PC-9 (cell line): ENCODE measurements around the gene TIMM29. TPM values are rescaled to one million over a fixed set of nuclear protein-coding genes. Genes with fewer than 3 reads are reported as not detected.

Experiments used
- BruUV-seq: library from RNA; stranded (reverse); fragments of 400-500 nt; replicated peaks from 2 replicates; lab custom pipeline; 2021; lab: Mats Ljungman, UMichigan
- CTCF ChIA-PET: fragments of 300-600 bp; sonication (Branson Sonifier 250); formaldehyde crosslinking; loops from one replicate; lab custom pipeline; 2022; ENCODE audit warnings: antibody characterized with exemption; lab: Charles Lee
- POLR2A ChIA-PET: fragments of 300-600 bp; sonication (Branson Sonifier 250); formaldehyde crosslinking; loops from one replicate; lab custom pipeline; 2022; ENCODE audit warnings: antibody characterized with exemption; ENCODE audit not compliant: unreplicated experiment; lab: Charles Lee
- DNase-seq, 2 experiments: peaks; one replicate each; pipeline versions ENCODE4 v3.0.0 to v3.0.0-alpha.2; 2015 to 2022; ENCODE audit warnings: mixed read lengths in 1 of 2
- H2AFZ ChIP-seq: fragments of 200-600 bp; sonication (generic); 2 replicates; pipeline ENCODE4 v1.8.1; 2017; ENCODE audit warnings: antibody characterized with exemption
- H3F3A ChIP-seq: fragments of 200-600 bp; sonication (generic); 2 replicates; pipeline ENCODE4 v1.8.1; 2017; ENCODE audit warnings: antibody characterized with exemption, mild to moderate bottlenecking, low read depth; ENCODE audit not compliant: insufficient read depth
- H3K27ac ChIP-seq: fragments of 200-600 bp; sonication (generic); 2 replicates; pipeline ENCODE4 v1.6.1; 2016; ENCODE audit warnings: mixed run types
- H3K27me3 ChIP-seq: fragments of 200-600 bp; sonication (generic); 2 replicates; pipeline ENCODE4 v1.6.1; 2016; ENCODE audit warnings: low read depth, mixed run types; ENCODE audit not compliant: insufficient read depth
- H3K36me3 ChIP-seq: fragments of 200-600 bp; sonication (generic); 2 replicates; pipeline ENCODE4 v1.6.1; 2016; ENCODE audit warnings: low read depth, mixed run types
- H3K4me1 ChIP-seq: fragments of 200-600 bp; sonication (generic); replicated peaks from 2 replicates; pipeline ENCODE4 v1.6.1; 2016; ENCODE audit warnings: mixed run types; ENCODE audit not compliant: insufficient read depth
- H3K4me2 ChIP-seq: fragments of 200-600 bp; sonication (generic); 2 replicates; pipeline ENCODE4 v1.6.1; 2017; ENCODE audit warnings: mixed run types
- H3K4me3 ChIP-seq: fragments of 200-600 bp; sonication (generic); 2 replicates; pipeline ENCODE4 v1.6.1; 2016; ENCODE audit warnings: mixed run types
- H3K79me2 ChIP-seq: fragments of 200-600 bp; sonication (generic); 2 replicates; pipeline ENCODE4 v1.6.1; 2017; ENCODE audit warnings: low read depth, mixed run types
- H3K9me2 ChIP-seq: fragments of 200-600 bp; sonication (generic); 2 replicates; pipeline ENCODE4 v1.8.1; 2017; ENCODE audit warnings: mild to moderate bottlenecking; ENCODE audit not compliant: insufficient read depth
- H3K9me3 ChIP-seq: fragments of 200-600 bp; sonication (generic); 2 replicates; pipeline ENCODE4 v1.8.1; 2016; ENCODE audit warnings: low read depth; ENCODE audit not compliant: insufficient read depth
- H4K20me1 ChIP-seq: fragments of 200-600 bp; sonication (generic); 2 replicates; pipeline ENCODE4 v1.8.1; 2017; ENCODE audit not compliant: insufficient read depth
- CTCF ChIP-seq: fragments of 200-600 bp; sonication (generic); conservative IDR thresholded peaks from 2 replicates; pipeline ENCODE4 v1.6.1; 2017; ENCODE audit warnings: mixed run types, antibody characterized with exemption, mild to moderate bottlenecking, moderate library complexity
- EZH2 ChIP-seq: fragments of 200-600 bp; sonication (generic); IDR thresholded peaks from 2 replicates; pipeline ENCODE4 v1.8.0; 2017; ENCODE audit warnings: antibody characterized with exemption, low read depth
- intact Hi-C: fragments of 100-400 bp; cut with micrococcal nuclease; formaldehyde crosslinking; loops from one replicate; pipeline ENCODE4 v1.10.0; 2022; ENCODE audit not compliant: unreplicated experiment
- total RNA-seq: library from RNA; stranded (reverse); gene quantifications from 2 replicates; pipeline ENCODE4 v1.2.3, GENCODE V29; 2021

TIMM29 gene
- total RNA-seq, 1 experiment from 2014 or later = 22.4 TPM

GRCh38 chr19:10895920-10896319, 32.7 kb upstream of the TIMM29 start:
- H3K27me3 ChIP-seq = no peaks in the 10 kb centered on the region
- peaks cover 52% of the 10 kb centered on the region for H4K20me1 ChIP-seq
- no peak overlapping the region for H3K4me3 ChIP-seq
- H3K4me2 ChIP-seq = no peak overlapping the region
- H3K79me2 ChIP-seq = peaks cover 69% of the 10 kb centered on the region
- H3K9me2 ChIP-seq = no peaks in the 10 kb centered on the region
- CTCF ChIA-PET = no interaction called here
- no peak for DNase-seq
- no peaks in the 10 kb centered on the region for H3K9me3 ChIP-seq
- intact Hi-C loops = no loop called here
- POLR2A ChIA-PET = interaction anchor here (0.6 kb wide), 1 partner anchor 12 kb away, joined by 4 read pairs; no protein-coding TSS in a partner anchor
- peaks cover 37% of the 10 kb centered on the region for H3K4me1 ChIP-seq
- no peak overlapping the region for H2AFZ ChIP-seq
- no peak overlapping the region for H3K27ac ChIP-seq
- no TSS peak for BruUV-seq
- no peaks in the 10 kb centered on the region for H3K36me3 ChIP-seq
- TF ChIP-seq EZH2 (no peak), CTCF (no peak)
- H3F3A ChIP-seq = peaks cover 33% of the 10 kb centered on the region

GRCh38 chr19:10896851-10897526, 31.6 kb upstream of the TIMM29 start:
- Histone ChIP-seq H3K4me3 (no peak overlapping the region), H3K4me2 (no peak overlapping the region), H3K4me1 (peaks cover 37% of the 10 kb centered on the region), H3K9me3 (no peaks in the 10 kb centered on the region), H4K20me1 (peaks cover 52% of the 10 kb centered on the region), H3F3A (peaks cover 33% of the 10 kb centered on the region), H3K9me2 (no peaks in the 10 kb centered on the region), H2AFZ (no peak overlapping the region), H3K36me3 (no peaks in the 10 kb centered on the region), H3K27me3 (no peaks in the 10 kb centered on the region), H3K27ac (no peak overlapping the region), H3K79me2 (peaks cover 71% of the 10 kb centered on the region)
- TF ChIP-seq CTCF (no peak), EZH2 (no peak)
- intact Hi-C loops = no loop called here
- ChIA-PET POLR2A (no interaction called here), CTCF (no interaction called here)
- no peak for DNase-seq
- BruUV-seq = no TSS peak

- TF ChIP-seq EZH2 = no peak
- no peak for TF ChIP-seq CTCF
- peak overlapping the region; percentile 35 for H3K27ac ChIP-seq
- peak overlapping the region; percentile 70 for H3K4me2 ChIP-seq
- intact Hi-C loops = loop anchor here (1.0 to 2.0 kb wide), 2 partner anchors 28 to 30 kb away; partner anchors contain the start of genes CARM1, TIMM29 and YIPF2
- no peak overlapping the region for H2AFZ ChIP-seq
- peak in 1 of 2 experiments; percentile 17 for DNase-seq
- H3K27me3 ChIP-seq = no peaks in the 10 kb centered on the region
- no peaks in the 10 kb centered on the region for H3K9me2 ChIP-seq
- no TSS peak for BruUV-seq
- peaks cover 39% of the 10 kb centered on the region for H3F3A ChIP-seq
- ChIA-PET POLR2A (interaction anchor here (0.6 kb wide), 3 partner anchors 30 to 287 kb away, joined by 6 to 27 read pairs (median 8); no protein-coding TSS in a partner anchor), CTCF (interaction anchor here (0.6 to 1.3 kb wide), 5 partner anchors 18 to 446 kb away, joined by 3 to 8 read pairs (median 5); no protein-coding TSS in a partner anchor)
- peaks cover 41% of the 10 kb centered on the region for H4K20me1 ChIP-seq
- peak overlapping the region; percentile 8; the same call in 1 of the 2 replicates for H3K4me3 ChIP-seq
- H3K36me3 ChIP-seq = peaks cover 6% of the 10 kb centered on the region; the same call in 1 of the 2 replicates
- H3K79me2 ChIP-seq = peaks cover 66% of the 10 kb centered on the region
- H3K4me1 ChIP-seq = peaks cover 37% of the 10 kb centered on the region
- H3K9me3 ChIP-seq = no peaks in the 10 kb centered on the region
Measured at GRCh38 chr19:10898633-10899032, 30.0 kb upstream of the TIMM29 start.
